Esophagus muscularis mucosa (tissue), 4 donors: ENCODE data around the gene SH3BGR.

Source experiments
- EP300 ChIP-seq: sonication (generic); formaldehyde crosslinking; IDR thresholded peaks from one replicate; pipeline ENCODE4 v1.6.1; 2017; ENCODE audit warnings: antibody characterized with exemption
- POLR2A ChIP-seq: fragments of 450-650 bp; IDR thresholded peaks from one replicate; pipeline ENCODE4 v1.6.1; 2017; ENCODE audit warnings: antibody characterized with exemption, moderate library complexity, mild to moderate bottlenecking, low read depth
- TF ChIP-seq, protein P1 (sequence below), 3 experiments: fragments of 200-600 bp in 2 of 3; fragments of 450-650 bp in 1 of 3; sonication (generic) in 2 of 3; IDR thresholded peaks; one replicate each; pipeline ENCODE4 v1.5.1; 2017 to 2019; ENCODE audit warnings: antibody characterized with exemption in 3 of 3, mild to moderate bottlenecking in 2 of 3, moderate library complexity in 1 of 3

GRCh38 chr21:39466584-39466983 lies 14.8 kb downstream of the SH3BGR start:
- TF ChIP-seq, protein P1, sequence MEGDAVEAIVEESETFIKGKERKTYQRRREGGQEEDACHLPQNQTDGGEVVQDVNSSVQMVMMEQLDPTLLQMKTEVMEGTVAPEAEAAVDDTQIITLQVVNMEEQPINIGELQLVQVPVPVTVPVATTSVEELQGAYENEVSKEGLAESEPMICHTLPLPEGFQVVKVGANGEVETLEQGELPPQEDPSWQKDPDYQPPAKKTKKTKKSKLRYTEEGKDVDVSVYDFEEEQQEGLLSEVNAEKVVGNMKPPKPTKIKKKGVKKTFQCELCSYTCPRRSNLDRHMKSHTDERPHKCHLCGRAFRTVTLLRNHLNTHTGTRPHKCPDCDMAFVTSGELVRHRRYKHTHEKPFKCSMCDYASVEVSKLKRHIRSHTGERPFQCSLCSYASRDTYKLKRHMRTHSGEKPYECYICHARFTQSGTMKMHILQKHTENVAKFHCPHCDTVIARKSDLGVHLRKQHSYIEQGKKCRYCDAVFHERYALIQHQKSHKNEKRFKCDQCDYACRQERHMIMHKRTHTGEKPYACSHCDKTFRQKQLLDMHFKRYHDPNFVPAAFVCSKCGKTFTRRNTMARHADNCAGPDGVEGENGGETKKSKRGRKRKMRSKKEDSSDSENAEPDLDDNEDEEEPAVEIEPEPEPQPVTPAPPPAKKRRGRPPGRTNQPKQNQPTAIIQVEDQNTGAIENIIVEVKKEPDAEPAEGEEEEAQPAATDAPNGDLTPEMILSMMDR (IDR thresholded peaks at IDR 0.05) = no peak
- TF ChIP-seq POLR2A (no peak), EP300 (no peak)
